Ishikawa (cell line): ENCODE data around the gene C17orf114.

Source experiments
- CEBPB ChIP-seq: IDR thresholded peaks from 2 replicates; pipeline ENCODE4 v1.6.1; 2012
- CREB1 ChIP-seq: IDR thresholded peaks from 2 replicates; pipeline ENCODE4 v1.6.1; 2012; ENCODE audit warnings: low read depth
- EGR1 ChIP-seq: IDR thresholded peaks from 2 replicates; pipeline ENCODE4 v1.6.1; 2012
- EP300 ChIP-seq: IDR thresholded peaks from 2 replicates; pipeline ENCODE4 v1.6.1; 2012; ENCODE audit warnings: borderline replicate concordance
- FOXM1 ChIP-seq: IDR thresholded peaks from 2 replicates; pipeline ENCODE4 v1.6.1; 2012; ENCODE audit warnings: low read depth, borderline replicate concordance
- NFIC ChIP-seq: IDR thresholded peaks from 2 replicates; pipeline ENCODE4 v1.6.1; 2012
- RAD21 ChIP-seq: IDR thresholded peaks from 2 replicates; pipeline ENCODE4 v1.6.1; 2012; ENCODE audit warnings: low read depth
- TAF1 ChIP-seq: IDR thresholded peaks from 2 replicates; pipeline ENCODE4 v1.6.1; 2012; ENCODE audit warnings: low read depth, mild to moderate bottlenecking
- TCF12 ChIP-seq: IDR thresholded peaks from 2 replicates; pipeline ENCODE4 v1.6.1; 2012; ENCODE audit warnings: low read depth
- TEAD4 ChIP-seq: IDR thresholded peaks from 2 replicates; pipeline ENCODE4 v1.6.1; 2012
- USF1 ChIP-seq: IDR thresholded peaks from 2 replicates; pipeline ENCODE4 v1.6.1; 2012
- YY1 ChIP-seq: IDR thresholded peaks from 2 replicates; pipeline ENCODE4 v1.6.1; 2012; ENCODE audit warnings: low read depth
- ZBTB7A ChIP-seq: IDR thresholded peaks from 2 replicates; pipeline ENCODE4 v1.6.1; 2012; ENCODE audit warnings: low read depth
- TF ChIP-seq, protein P1 (sequence below): IDR thresholded peaks from 2 replicates; pipeline ENCODE4 v1.6.1; 2012; ENCODE audit warnings: low read depth, mild to moderate bottlenecking
- TF ChIP-seq, protein P2 (sequence below): IDR thresholded peaks from 2 replicates; pipeline ENCODE4 v1.6.1; 2012

The C17orf114 gene

GRCh38 chr17:4766201-4766600, 35.9 kb downstream of the C17orf114 start:
- no peak for TF ChIP-seq TCF12
- TF ChIP-seq EGR1 = no peak
- TF ChIP-seq FOXM1 = no peak
- TF ChIP-seq CREB1 = no peak
- no peak for TF ChIP-seq TAF1
- TF ChIP-seq RAD21 = no peak
- TF ChIP-seq USF1 = no peak
- no peak for TF ChIP-seq YY1
- no peak for TF ChIP-seq TEAD4
- no peak for TF ChIP-seq CEBPB
- TF ChIP-seq ZBTB7A = no peak

DNA sequence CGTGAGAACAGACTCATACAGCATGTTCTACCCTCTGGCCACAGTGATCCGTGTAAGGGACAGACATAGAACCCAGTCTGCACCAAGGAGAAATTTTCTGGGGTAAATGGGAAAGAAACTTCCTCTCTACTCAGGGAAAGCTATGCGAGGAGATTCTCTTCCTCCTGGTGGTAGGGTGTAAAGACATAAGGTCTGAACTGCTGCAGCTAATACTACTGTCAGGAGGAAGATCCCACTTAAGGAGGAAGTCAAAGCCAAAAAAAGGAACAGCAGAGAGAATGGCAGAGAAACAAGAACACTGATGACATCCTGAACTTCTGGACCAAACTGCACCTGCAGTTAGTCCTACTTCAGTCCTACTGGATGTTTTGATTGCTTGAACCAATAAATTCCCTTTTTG, 37.5 kb downstream of the C17orf114 start:
- TF ChIP-seq ZBTB7A (no peak), EGR1 (no peak), TCF12 (no peak), RAD21 (no peak), CREB1 (no peak), USF1 (no peak), FOXM1 (no peak), TEAD4 (no peak), CEBPB (no peak), NFIC (no peak), TAF1 (no peak), YY1 (no peak), EP300 (no peak)
- TF ChIP-seq, protein P1, sequence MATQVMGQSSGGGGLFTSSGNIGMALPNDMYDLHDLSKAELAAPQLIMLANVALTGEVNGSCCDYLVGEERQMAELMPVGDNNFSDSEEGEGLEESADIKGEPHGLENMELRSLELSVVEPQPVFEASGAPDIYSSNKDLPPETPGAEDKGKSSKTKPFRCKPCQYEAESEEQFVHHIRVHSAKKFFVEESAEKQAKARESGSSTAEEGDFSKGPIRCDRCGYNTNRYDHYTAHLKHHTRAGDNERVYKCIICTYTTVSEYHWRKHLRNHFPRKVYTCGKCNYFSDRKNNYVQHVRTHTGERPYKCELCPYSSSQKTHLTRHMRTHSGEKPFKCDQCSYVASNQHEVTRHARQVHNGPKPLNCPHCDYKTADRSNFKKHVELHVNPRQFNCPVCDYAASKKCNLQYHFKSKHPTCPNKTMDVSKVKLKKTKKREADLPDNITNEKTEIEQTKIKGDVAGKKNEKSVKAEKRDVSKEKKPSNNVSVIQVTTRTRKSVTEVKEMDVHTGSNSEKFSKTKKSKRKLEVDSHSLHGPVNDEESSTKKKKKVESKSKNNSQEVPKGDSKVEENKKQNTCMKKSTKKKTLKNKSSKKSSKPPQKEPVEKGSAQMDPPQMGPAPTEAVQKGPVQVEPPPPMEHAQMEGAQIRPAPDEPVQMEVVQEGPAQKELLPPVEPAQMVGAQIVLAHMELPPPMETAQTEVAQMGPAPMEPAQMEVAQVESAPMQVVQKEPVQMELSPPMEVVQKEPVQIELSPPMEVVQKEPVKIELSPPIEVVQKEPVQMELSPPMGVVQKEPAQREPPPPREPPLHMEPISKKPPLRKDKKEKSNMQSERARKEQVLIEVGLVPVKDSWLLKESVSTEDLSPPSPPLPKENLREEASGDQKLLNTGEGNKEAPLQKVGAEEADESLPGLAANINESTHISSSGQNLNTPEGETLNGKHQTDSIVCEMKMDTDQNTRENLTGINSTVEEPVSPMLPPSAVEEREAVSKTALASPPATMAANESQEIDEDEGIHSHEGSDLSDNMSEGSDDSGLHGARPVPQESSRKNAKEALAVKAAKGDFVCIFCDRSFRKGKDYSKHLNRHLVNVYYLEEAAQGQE = no peak
- TF ChIP-seq, protein P2, sequence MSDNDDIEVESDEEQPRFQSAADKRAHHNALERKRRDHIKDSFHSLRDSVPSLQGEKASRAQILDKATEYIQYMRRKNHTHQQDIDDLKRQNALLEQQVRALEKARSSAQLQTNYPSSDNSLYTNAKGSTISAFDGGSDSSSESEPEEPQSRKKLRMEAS = no peak

DNA sequence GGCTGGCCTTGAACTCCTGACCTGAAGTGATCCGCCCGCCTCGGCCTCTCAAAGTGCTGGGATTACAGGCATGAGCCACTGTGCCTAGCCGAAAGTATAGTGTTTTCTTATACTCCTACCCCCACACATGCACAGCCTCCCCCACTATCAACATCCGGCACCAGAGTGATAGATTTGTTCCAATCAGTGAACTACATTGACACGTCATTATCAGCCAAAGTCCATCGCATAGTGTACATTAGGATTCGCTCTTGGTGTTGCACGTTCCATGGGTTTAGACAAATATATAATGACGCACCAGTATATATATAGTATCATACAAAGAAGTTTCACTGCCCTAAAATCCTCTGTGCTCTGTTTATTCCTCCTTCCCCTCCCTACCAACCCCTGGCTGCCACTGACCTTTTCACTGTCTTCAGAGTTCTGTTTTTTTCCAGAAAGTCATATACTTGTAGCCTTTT, 42.3 kb downstream of the C17orf114 start:
- TF ChIP-seq, protein P2 = no peak
- TF ChIP-seq TAF1 = no peak
- no peak for TF ChIP-seq CREB1
- TF ChIP-seq, protein P1 = no peak
- TF ChIP-seq TEAD4 = no peak
- TF ChIP-seq FOXM1 = no peak
- TF ChIP-seq ZBTB7A = no peak
- TF ChIP-seq USF1 = no peak
- TF ChIP-seq EGR1 = no peak

DNA sequence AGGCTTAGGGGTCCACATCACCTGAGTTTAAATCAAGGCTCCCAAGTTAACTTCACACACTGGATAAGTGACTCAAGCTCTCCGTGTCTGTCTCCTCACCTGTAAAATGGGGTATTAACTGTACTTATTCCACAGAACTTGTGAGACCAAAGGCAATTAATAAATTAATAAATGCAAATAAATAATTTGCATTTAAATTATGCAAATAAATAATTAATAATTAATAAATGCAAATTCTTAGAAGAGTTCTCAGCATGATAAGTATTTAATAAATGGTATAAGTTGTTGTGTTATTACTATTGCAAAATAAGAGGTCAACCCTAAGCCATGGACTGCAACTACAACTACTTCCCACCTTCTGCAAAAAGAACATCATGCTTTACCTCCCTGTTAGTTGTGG, 48.7 kb downstream of the C17orf114 start:
- TF ChIP-seq CEBPB (no peak), ZBTB7A (no peak), TEAD4 (no peak), YY1 (no peak)

- TF ChIP-seq ZBTB7A (no peak), RAD21 (no peak), CEBPB (no peak), EP300 (no peak), TEAD4 (no peak), TAF1 (no peak), FOXM1 (no peak)
- TF ChIP-seq, protein P2 = no peak
Observed at GRCh38 chr17:4751932-4752331, 50.2 kb downstream of the C17orf114 start.
